DOHH2 (cell line): Measurements from ENCODE around the gene UGCG.

Experiments used
- CTCF ChIP-seq: fragments of 200-600 bp; sonication (generic); IDR thresholded peaks from one replicate; pipeline ENCODE4 v1.5.1; 2014; ENCODE audit warnings: antibody characterized with exemption, mild to moderate bottlenecking, low read depth, low read length; ENCODE audit not compliant: poor library complexity, severe bottlenecking
- EZH2phosphoT487 ChIP-seq: fragments of 200-600 bp; sonication (generic); IDR thresholded peaks from 2 replicates; pipeline ENCODE4 v1.6.1; 2017; ENCODE audit warnings: borderline replicate concordance, mild to moderate bottlenecking, antibody characterized with exemption, low read length, moderate library complexity, mixed read lengths

GRCh38 chr9:111983484-111983908, 86.9 kb downstream of the UGCG start:
- TF ChIP-seq CTCF (no peak), EZH2phosphoT487 (no peak)
